ENCODE results near the gene TTL.

Gene TTL

DNA sequence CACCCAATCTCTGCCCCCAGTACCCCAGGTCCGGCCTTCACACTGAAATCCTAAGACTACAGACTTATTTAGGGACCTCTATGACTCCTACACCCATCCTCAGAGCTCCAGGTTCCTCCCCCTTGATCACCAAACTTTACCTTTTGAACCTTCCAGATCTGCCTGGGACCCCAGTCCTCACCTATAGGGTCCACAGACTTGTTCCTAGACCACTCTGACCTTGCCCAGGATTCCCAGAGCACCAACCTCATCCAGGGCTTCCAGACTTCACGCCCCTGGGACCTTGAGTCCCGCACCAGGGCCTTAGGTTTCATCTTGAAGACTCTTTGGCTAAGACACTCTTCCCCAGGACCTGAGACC lies 102.9 kb downstream of the TTL start:
- no peak for DNase-seq

DNA sequence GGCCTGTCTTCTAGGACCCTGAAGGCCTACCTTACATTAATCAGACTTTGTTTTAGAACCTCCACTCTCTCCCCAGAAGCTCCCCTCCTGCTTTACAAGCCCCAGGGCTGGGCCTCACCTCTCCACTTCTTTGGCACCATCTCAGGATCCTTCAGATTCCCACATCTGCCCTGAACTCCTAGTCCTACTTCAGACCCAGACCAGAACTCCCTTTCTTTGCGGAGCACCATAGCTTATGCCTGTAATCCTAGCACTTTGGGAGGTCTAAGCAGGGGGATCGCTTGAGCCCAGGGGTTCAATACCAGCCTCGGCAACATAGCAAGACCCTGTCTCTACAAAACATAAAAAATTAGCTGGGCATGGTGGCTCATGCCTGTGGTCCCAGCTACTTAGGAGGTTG lies 103.4 kb downstream of the TTL start:
- no peak for DNase-seq

DNA sequence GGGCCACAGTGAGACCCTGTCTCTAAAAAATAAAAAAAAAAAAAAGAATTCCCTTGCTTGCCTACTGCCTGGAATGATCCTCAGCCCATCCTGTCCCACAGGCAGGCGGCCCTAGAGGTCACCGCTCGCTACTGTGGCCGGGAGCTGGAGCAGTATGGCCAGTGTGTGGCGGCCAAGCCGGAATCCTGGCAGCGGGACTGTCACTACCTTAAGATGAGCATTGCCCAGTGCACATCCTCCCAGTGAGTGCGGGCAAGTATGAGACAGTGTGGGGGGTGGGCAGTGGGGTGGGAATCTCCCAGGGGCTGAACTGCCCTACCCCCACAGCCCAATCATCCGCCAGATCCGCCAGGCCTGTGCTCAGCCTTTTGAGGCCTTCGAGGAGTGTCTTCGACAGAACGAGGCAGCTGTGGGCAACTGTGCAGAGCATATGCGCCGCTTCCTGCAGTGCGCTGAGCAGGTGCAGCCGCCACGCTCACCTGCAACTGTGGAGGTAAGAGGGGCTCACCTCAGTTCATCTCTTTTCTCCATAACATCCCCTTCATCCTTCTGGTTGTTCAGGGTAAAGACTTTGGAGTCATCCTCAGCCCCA lies 104.0 kb downstream of the TTL start:
- no peak for DNase-seq

DNA sequence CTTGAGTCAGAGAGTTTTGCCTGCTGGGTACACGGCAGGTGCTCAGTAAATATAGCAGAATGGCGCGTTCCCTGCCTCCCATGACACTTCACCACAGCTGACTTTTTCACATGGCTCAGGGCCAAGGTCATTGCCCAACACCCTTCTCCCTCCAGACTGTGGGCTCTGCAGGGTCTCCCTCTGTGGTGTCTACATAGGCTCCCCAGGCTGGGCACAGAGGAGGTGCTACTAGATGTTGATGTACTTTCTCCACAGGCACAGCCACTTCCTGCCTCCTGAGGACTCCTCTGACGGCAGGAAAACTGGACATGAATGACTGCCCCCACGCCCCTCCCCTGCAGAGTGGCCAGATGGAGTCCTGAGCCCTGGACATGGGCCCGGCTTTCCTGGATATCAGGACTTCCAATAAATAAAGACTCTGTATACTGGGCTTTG lies 106.7 kb downstream of the TTL start:
- DNase-seq, result peak; percentile 83

All from NCI-H69 (cell line).